HG02943 (cell line): ENCODE measurements around the gene RCOR1.
"Not testable (repeated sequence)": the region's sequence is repeated elsewhere in the genome, so short reads cannot be mapped to it uniquely, and the experiment has no call there.

Source experiments
- ATAC-seq: cut with Tn5 transposase; IDR thresholded peaks from one replicate; pipeline ENCODE4 v1.9.1; 2021; ENCODE audit warnings: mild to moderate bottlenecking, low read depth, moderate library complexity; ENCODE audit not compliant: unreplicated experiment

RCOR1 gene

DNA sequence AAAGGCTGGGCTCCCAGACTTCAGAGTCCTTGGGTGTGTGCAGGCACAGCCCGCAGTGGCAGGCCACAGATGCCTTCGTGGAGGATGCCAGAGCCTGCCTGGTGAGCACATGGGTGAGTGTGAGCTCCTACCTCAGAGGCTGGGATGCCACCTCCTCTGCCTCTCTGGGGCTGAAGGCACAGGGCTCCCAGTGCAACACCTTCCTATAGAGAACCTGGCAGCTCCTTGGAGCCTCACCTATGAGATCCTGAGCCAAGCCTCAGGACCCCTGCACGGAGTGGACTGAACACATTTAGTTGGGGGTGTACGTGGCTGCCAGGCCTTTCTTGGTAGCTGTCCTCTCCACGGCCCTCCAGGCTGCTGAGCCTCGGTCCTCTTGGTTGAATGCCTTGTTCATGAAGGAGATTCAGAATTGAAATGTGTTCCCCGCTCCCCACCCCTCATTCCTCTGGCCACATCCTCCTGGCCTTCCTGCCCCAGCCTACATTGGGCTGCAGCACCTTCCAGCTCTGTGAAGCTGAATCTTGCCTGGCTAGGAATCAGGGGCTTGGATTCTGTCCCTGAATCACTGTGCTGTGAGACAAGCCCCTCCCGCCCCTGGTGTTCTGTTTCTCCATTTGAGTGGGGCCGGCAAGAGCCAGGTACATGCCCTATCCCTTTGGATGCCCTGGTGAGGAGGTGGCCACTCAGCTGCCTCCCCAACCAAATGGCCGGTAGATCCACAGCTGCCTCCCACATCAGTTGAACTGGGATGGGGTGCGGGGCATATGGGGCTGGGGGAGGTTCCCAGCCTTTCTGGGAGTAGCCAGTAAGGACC lies 146.1 kb downstream of the RCOR1 start:
- ATAC-seq, result no peak

DNA sequence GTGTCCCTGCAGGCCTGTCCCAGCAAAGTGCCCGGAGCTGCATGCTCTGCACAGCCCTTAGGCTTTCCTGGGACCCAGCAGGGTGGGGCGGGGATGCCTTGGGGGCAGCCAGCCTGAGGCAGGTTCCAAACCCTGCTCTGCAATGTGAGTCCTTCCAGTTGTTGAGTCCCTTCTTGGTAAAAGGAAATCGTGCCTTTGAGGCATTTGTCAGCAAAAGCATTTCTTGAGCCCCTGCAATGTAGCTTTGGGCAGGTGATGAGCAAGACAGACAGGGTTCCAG lies 146.7 kb downstream of the RCOR1 start:
- no peak for ATAC-seq

DNA sequence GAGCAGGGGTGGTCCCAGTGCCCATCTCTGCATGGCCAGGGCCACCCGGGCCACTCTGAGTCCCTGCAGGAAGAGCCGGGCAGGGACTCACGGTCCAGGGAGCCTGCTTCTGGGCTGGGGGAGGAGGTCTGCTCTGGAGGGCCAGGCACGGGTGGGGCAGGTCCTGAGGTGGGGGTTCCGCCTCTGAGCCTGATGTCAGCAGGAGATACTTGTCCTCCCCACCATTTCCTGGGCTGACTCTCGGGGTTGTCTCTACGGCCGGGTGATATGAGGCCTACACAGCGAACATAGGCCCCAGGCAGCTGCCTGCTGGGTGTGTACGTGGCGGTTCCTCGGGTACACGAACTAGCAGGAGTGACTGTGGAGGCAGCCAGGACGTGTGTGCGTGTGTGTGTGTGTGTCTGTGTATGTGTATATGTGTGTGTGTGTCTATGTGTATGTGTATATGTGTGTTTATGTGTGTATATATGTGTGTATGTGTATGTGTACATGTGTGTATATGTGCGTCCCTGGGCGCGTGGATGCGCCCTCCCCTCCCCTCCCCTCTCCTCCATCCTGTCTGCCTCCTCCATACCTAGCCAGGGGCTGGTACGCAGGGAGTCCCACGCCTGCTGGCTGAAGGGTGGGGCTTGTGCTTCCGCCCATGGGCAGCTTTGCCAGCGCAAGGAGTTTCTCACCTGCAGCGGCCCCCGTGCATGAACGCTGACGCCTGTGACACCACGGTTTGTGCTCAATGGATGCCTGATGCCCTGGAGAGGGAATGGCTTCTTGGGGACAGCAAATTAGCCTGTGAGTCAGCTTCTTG lies 154.4 kb downstream of the RCOR1 start:
- ATAC-seq, result no peak

DNA sequence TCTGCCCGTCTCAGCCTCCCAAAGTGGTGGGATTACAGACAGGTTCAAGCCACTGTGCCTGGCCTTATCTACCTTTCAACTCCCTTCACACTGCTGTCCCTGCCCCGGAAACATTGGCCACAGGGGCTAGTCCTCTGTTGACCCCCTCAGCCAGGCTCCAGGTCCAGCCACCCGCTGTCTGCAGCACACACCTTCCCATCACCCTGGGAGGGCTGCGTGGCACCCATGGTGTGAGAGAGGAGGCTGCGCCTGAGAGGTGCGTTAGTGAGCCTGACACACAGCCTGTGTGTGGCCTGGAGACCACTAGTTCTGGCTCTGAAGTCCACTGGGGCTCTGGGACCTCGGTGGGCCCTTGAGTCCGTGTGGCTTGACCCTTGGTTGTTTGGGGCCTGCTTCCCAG lies 156.4 kb downstream of the RCOR1 start:
- no peak for ATAC-seq

GRCh38 chr14:102749393-102750305 lies 157.2 kb downstream of the RCOR1 start:
- no peak for ATAC-seq

- no peak for ATAC-seq
These were observed 157.9 kb downstream of the RCOR1 start for GRCh38 chr14:102750376-102750775.

GRCh38 chr14:102751088-102751487 lies 158.6 kb downstream of the RCOR1 start:
- no peak for ATAC-seq

GRCh38 chr14:102752239-102752847 lies 159.9 kb downstream of the RCOR1 start:
- ATAC-seq, result no peak

DNA sequence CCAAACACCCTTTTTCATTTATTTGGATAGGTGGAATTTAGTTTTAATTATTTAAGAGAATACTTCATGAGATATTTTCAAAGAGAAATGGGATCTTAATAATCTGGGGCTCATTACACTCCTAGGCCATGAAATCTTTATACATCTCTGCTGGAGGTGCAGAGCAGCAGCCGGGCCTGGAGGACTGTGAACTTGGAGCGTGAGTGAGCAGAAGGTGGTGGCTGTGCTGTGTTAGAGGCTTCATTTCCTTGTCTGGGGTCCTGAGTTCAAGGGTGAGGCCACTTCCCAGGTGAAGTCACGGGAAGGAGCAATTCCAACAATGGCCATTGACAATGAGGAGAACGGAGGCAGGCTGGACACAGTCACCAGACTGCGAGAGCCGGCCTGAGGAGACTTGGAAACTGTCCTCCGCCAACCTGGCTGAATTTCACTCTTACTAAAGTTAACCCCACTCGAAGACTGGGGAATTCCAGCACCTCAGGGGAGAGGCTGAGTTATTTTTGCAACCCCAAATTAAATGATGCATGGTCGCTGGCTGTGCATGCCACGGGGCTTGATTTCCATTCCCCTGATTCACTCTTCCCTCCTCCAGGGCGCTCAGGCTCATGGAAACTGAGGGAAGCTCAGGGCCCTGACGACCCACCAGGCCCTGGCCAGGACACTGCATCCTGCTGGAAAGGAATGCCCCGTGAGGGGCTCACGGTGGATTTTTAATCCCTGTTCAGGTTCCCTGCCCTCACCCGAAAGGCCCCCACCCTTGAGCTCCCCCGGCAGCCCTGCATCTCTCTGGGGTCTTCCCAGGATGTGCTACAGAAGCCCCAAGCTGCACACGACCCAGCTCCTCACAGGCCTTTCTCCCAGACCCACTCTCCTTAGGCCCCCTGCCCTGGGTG lies 162.2 kb downstream of the RCOR1 start:
- no peak for ATAC-seq

GRCh38 chr14:102757646-102758045 lies 165.2 kb downstream of the RCOR1 start:
- ATAC-seq, result no peak

DNA sequence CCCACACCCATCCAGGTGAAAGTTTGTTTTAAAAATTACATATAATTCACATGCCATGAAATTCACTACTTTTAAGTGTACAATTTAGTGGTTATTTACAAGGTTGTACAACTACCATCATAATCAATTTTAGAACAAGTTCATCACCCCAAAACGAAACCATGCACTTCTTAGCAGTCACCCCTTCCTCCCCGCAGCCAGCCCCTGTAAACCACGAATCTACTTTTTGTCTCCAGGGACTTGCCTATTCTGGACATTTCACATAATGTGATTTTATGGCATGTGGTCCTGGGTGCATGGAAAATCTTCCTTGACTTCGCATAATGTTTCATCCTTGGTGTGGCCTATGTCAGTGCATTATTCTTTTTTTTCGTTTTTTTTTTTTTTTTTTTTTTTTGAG lies 165.6 kb downstream of the RCOR1 start:
- ATAC-seq, result no peak

DNA sequence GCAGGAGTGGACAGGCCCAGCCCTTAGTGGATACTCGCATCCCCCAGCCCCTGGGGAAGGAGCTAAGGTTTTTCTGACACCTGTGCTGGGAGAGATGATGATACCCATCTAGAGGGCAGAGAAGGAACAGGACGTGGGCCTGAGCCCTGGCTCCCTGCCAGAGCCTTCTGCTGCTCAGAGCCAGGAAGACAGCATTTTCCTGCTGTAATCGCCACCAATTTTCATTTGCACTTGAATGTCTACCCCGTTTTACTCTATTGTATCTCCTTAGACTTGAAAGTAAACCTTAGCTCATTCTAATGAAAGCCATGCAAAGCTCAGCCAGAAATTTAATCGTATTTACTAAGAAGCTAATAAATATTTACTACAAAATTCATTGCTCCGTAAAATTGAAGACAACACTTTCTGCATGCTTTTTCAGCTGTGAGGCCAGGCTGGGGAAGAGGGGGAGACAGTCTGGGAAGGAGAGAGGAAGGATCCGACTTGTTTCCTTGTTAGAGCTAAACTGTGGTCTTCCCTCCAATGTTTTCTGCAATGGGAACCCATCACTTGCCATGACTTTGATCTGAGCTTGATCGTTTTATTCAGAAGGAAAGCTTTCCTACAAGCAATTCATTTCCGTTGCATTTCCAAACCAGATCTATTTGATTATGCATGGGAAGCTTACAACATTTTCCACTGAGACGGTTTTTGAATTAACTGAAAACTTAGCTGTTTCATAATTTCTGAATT lies 167.2 kb downstream of the RCOR1 start:
- no peak for ATAC-seq

- no peak for ATAC-seq
These were observed 168.2 kb downstream of the RCOR1 start for GRCh38 chr14:102760496-102761193.

GRCh38 chr14:102761206-102761605 lies 168.8 kb downstream of the RCOR1 start:
- no peak for ATAC-seq

DNA sequence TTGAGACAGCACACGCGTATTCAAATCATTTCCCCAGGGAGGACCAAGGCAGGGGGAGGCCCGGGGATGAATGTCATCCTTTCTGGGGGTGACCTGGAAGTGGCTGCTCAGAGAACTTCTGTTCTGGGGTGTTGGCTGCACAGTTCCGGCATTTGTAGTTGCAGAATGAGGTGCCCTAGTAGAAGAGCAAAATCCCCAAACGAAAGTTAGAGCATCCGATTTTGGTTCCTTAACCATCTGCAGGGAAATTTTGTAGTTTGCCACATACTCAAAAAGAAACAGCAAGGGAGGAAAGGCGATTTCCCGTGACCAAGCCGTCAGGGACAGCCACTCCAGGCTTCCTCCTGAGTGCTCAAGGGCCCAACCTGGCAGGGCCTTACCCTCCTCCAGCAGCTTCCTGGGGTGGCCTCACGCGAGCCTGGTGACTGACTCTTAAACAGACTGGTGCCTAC lies 171.8 kb downstream of the RCOR1 start:
- no peak for ATAC-seq

GRCh38 chr14:102765770-102766169 lies 173.3 kb downstream of the RCOR1 start:
- ATAC-seq, result not testable (repeated sequence)

GRCh38 chr14:102768223-102769048 lies 176.0 kb downstream of the RCOR1 start:
- no peak for ATAC-seq

DNA sequence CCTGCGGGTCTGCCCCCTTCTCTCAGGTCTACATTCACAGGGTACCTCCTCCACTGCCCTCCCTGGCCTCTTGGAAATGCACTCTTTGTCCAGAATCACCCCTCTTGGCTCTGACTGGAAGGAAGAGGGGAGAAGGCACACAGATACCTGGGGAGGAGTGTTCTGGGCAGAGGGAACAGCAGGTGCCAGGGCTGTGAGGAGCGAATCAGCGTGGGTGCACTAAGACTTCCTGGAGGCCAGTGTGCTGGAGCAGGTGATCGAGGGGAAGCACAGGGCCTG lies 176.5 kb downstream of the RCOR1 start:
- no peak for ATAC-seq
